C4-2B (cell line): ENCODE measurements around the gene DNAH6.

Experiments
- H3K27ac ChIP-seq: fragments of 450-650 bp; 2 replicates; pipeline ENCODE4 v1.5.1; 2017
- CTCF ChIP-seq: fragments of 450-650 bp; conservative IDR thresholded peaks from 2 replicates; pipeline ENCODE4 v1.5.1; 2017; ENCODE audit warnings: mild to moderate bottlenecking
- ZFX ChIP-seq: fragments of 450-650 bp; IDR thresholded peaks from 2 replicates; pipeline ENCODE4 v1.6.1; 2017

DNAH6 gene

GRCh38 chr2:84694088-84694622 lies 177.9 kb downstream of the DNAH6 start:
- TF ChIP-seq CTCF (no peak), ZFX (no peak)
- H3K27ac ChIP-seq: no peak overlapping the region

GRCh38 chr2:84697895-84698294 lies 181.6 kb downstream of the DNAH6 start:
- no peak overlapping the region for H3K27ac ChIP-seq
- TF ChIP-seq CTCF (no peak), ZFX (no peak)

- H3K27ac ChIP-seq: no peak overlapping the region
- no peak for TF ChIP-seq ZFX
Measured at GRCh38 chr2:84700006-84700405, 183.7 kb downstream of the DNAH6 start.

GRCh38 chr2:84701880-84702279 lies 185.6 kb downstream of the DNAH6 start:
- H3K27ac ChIP-seq: no peak overlapping the region
- TF ChIP-seq CTCF: no peak
- no peak for TF ChIP-seq ZFX

- H3K27ac ChIP-seq: no peak overlapping the region
- TF ChIP-seq CTCF (no peak), ZFX (no peak)
Measured at GRCh38 chr2:84702941-84703340, 186.6 kb downstream of the DNAH6 start.

GRCh38 chr2:84703831-84704230 lies 187.5 kb downstream of the DNAH6 start:
- no peak overlapping the region for H3K27ac ChIP-seq
- TF ChIP-seq CTCF (no peak), ZFX (no peak)

GRCh38 chr2:84704505-84705244 lies 188.4 kb downstream of the DNAH6 start:
- H3K27ac ChIP-seq: no peak overlapping the region
- TF ChIP-seq CTCF (no peak), ZFX (no peak)

- no peak overlapping the region for H3K27ac ChIP-seq
- TF ChIP-seq CTCF (no peak), ZFX (no peak)
Measured at GRCh38 chr2:84705858-84706257, 189.6 kb downstream of the DNAH6 start.
